Chondrocyte (in vitro differentiated cells): ENCODE data around the gene MPND. TPM values are rescaled to one million over a fixed set of nuclear protein-coding genes. Genes with fewer than 3 reads are reported as not detected.

ENCODE experiments used
- DNase-seq: peaks from one replicate; pipeline ENCODE4 v3.0.0; 2021; ENCODE audit warnings: mixed read lengths, low spot score
- H3K27ac Mint-ChIP-seq: one replicate; pipeline ENCODE4 v1.8.0; 2021; ENCODE audit warnings: mild to moderate bottlenecking, moderate library complexity, mixed read lengths; ENCODE audit not compliant: unreplicated experiment
- H3K27me3 Mint-ChIP-seq: 2 replicates; pipeline ENCODE4 v1.8.0; 2021; ENCODE audit warnings: low read depth, mixed read lengths
- H3K36me3 Mint-ChIP-seq: 2 replicates; pipeline ENCODE4 v1.8.0; 2021; ENCODE audit warnings: low read depth, mixed read lengths
- H3K4me1 Mint-ChIP-seq: 2 replicates; pipeline ENCODE4 v1.8.0; 2021; ENCODE audit warnings: low read depth, mild to moderate bottlenecking, mixed read lengths
- H3K4me3 Mint-ChIP-seq: one replicate; pipeline ENCODE4 v1.8.0; 2021; ENCODE audit warnings: mild to moderate bottlenecking, moderate library complexity, mixed read lengths; ENCODE audit not compliant: unreplicated experiment
- H3K9me3 Mint-ChIP-seq: 2 replicates; pipeline ENCODE4 v1.8.0; 2021; ENCODE audit warnings: low read depth, mixed read lengths
- total RNA-seq: library from RNA; stranded (reverse); gene quantifications from 3 replicates; pipeline ENCODE4 v1.2.1, GENCODE V29; 2021
- TF ChIP-seq, protein P1 (sequence below): fragments of 200-600 bp; sonication (generic); IDR thresholded peaks from 2 replicates; pipeline ENCODE4 v1.5.0; 2021; ENCODE audit warnings: antibody characterized with exemption, mild to moderate bottlenecking, moderate library complexity

The MPND gene
- total RNA-seq, 1 donor from 2014 or later = 14.9 TPM

DNA sequence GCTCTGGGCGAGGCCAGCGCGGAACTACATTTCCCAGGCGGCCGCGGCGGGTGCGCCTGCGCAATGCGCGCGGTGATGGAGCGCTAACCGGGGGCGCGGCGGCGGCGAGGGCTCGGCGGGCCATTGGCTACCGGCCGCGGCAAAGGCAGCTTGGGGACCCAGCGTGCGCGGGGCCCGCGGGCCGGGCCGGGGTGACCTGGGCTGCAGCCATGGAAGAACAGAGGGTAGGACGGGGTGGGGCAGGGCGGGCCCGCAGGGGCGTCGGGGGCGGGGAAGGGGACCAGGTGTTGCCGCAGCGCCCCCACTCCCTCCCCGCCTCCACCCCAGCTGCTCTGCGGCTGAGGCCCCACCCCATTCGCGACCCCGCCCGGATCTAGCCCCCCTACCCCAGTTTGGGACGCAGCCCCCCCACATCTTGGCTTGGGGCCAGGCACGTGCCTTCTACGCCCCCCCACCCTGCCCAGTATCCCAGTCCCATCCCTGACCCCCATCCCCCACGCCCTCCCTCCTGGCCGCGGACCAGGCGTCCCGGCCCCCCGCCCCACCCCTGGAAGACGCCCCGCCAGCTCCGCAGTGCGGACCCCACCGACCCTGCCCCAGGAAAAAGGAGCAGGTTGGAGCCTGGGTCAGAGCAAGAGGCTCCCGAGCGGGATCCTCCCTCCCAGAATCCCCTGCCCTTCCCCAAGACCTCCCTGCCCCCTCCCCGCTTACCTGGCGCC lies 38.7 kb upstream of the MPND start, which contains the start of gene FSD1:
FSD1 (plus strand) TSS at position 61 of the 719 bp plus-strand sequence; CDS start at position 210, 149 bp downstream.
- DNase-seq = no peak
- Mint-ChIP-seq H3K4me1 (peaks cover 2% of the 10 kb centered on the region), H3K27ac (no peak within 1 kb of the TSS), H3K27me3 (no peaks in the 10 kb centered on the region), H3K9me3 (no peaks in the 10 kb centered on the region), H3K36me3 (peaks cover 2% of the 10 kb centered on the region), H3K4me3 (peak within 1 kb of the TSS; percentile 62)
- TF ChIP-seq, protein P1, sequence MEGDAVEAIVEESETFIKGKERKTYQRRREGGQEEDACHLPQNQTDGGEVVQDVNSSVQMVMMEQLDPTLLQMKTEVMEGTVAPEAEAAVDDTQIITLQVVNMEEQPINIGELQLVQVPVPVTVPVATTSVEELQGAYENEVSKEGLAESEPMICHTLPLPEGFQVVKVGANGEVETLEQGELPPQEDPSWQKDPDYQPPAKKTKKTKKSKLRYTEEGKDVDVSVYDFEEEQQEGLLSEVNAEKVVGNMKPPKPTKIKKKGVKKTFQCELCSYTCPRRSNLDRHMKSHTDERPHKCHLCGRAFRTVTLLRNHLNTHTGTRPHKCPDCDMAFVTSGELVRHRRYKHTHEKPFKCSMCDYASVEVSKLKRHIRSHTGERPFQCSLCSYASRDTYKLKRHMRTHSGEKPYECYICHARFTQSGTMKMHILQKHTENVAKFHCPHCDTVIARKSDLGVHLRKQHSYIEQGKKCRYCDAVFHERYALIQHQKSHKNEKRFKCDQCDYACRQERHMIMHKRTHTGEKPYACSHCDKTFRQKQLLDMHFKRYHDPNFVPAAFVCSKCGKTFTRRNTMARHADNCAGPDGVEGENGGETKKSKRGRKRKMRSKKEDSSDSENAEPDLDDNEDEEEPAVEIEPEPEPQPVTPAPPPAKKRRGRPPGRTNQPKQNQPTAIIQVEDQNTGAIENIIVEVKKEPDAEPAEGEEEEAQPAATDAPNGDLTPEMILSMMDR = no peak

DNA sequence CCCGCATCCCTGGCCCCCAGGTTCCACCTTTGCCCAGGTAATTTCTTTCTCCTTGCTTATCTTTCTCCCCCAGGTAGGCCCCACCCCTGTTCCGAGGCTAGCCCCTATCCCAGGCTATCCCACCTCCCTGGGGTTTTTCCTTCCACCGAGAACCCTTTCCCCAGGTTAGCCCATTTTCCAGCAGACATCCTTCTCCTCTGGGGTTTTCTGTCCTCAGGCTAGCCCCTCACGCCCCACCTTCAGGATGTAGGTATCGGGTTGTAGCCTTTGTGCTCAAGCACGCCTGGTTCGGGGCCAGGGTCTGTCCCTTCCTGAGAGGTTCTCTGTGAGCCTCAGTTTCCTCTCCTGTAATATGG lies 38.1 kb upstream of the MPND start:
- no peak overlapping the region for H3K27ac Mint-ChIP-seq
- H3K27me3 Mint-ChIP-seq = no peaks in the 10 kb centered on the region
- TF ChIP-seq, protein P1 = no peak
- peaks cover 2% of the 10 kb centered on the region for H3K4me1 Mint-ChIP-seq
- no peaks in the 10 kb centered on the region for H3K9me3 Mint-ChIP-seq
- H3K4me3 Mint-ChIP-seq = peak overlapping the region; percentile 62
- no peak for DNase-seq
- H3K36me3 Mint-ChIP-seq = peaks cover 2% of the 10 kb centered on the region

DNA sequence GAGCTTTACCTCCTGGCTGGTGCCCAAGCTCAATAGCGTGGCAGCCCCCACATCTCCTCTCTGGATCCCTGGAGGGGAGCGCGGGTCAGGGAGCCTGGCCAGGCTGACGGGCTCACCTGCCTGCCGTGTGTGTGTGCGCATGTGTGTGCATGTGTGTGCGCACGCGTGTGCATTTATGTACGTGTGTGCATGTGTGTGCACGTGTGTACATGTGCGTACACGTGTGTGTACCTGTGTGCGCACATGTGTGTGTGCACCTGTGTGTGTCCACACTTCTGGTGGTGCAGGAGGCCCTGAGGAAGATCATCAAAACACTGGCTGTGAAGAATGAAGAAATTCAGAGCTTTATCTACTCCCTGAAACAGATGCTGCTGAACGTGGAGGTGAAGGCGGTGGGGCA lies 37.7 kb upstream of the MPND start:
- Mint-ChIP-seq H3K9me3 (no peaks in the 10 kb centered on the region), H3K4me1 (peaks cover 2% of the 10 kb centered on the region), H3K27me3 (no peaks in the 10 kb centered on the region), H3K36me3 (peaks cover 2% of the 10 kb centered on the region), H3K27ac (no peak overlapping the region), H3K4me3 (peak overlapping the region; percentile 62)
- TF ChIP-seq, protein P1 = no peak
- no peak for DNase-seq

- DNase-seq = no peak
- H3K4me3 Mint-ChIP-seq = no peak overlapping the region
- TF ChIP-seq, protein P1 = no peak
- no peak overlapping the region for H3K27ac Mint-ChIP-seq
- no peaks in the 10 kb centered on the region for H3K4me1 Mint-ChIP-seq
- H3K9me3 Mint-ChIP-seq = no peaks in the 10 kb centered on the region
- no peaks in the 10 kb centered on the region for H3K27me3 Mint-ChIP-seq
- peaks cover 2% of the 10 kb centered on the region for H3K36me3 Mint-ChIP-seq
Observed at GRCh38 chr19:4310247-4311121, 32.9 kb upstream of the MPND start.

DNA sequence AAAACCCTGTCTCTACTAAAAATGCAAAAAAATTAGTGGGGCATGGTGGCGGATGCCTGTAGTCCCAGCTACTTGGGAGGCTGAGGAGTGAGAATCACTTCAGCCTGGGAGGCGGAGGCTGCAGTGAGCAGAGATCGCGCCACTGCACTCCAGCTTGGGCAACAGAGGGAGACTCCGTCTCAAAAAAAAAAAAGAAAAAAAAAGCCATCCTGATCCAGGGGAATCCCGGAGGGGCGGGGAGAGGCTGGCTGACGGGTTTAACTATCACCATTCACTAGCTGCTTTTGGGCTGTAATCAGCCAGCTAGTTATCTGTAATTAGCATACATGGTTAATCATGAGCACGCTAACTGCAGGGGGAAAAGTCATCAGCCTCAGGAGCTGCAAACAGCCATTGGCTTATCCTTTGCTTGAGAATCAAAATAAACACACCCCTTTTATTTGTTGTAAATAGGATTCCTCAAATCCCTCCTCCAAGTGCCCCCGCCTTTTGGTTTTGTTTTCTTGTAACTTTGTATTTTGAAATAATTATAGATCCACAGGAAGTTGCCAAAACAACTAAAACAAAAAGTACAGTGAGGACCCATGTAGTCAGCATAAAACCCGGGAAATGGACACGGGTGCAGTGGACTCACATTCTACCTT lies 29.4 kb upstream of the MPND start:
- H3K9me3 Mint-ChIP-seq = no peaks in the 10 kb centered on the region
- TF ChIP-seq, protein P1 = no peak
- DNase-seq = no peak
- H3K27me3 Mint-ChIP-seq = no peaks in the 10 kb centered on the region
- H3K4me3 Mint-ChIP-seq = no peak overlapping the region
- H3K36me3 Mint-ChIP-seq = peaks cover 7% of the 10 kb centered on the region
- no peak overlapping the region for H3K27ac Mint-ChIP-seq
- no peaks in the 10 kb centered on the region for H3K4me1 Mint-ChIP-seq
